Spleen (tissue), 11 donors: ENCODE measurements around the gene ZDHHC14. TPM values are rescaled to one million over a fixed set of nuclear protein-coding genes. Genes with fewer than 3 reads are reported as not detected.

Source experiments
- DNase-seq: peaks from one replicate; pipeline ENCODE4 v3.0.0-alpha.2; 2020
- H3K27ac ChIP-seq, 8 donors: fragments of 200-600 bp; sonication (generic) in 7 of 8; 1 replicate in 4 of 8; 2 replicates in 4 of 8; pipeline versions ENCODE4 v1.5.0 to v1.8.0; 2016 to 2021; ENCODE audit warnings: inconsistent platforms in 4 of 8, mild to moderate bottlenecking in 4 of 8, moderate library complexity in 1 of 8
- H3K27me3 ChIP-seq, 7 donors: fragments of 200-600 bp; sonication (generic) in 6 of 7; replicated peaks in 1 of 7; 1 replicate in 4 of 7; 2 replicates in 3 of 7; pipeline versions ENCODE4 v1.5.0 to v1.8.0; 2016 to 2021; ENCODE audit warnings: inconsistent platforms in 3 of 7, mild to moderate bottlenecking in 1 of 7
- H3K36me3 ChIP-seq, 6 donors: fragments of 200-600 bp; sonication (generic) in 5 of 6; 1 replicate in 4 of 6; 2 replicates in 2 of 6; pipeline versions ENCODE4 v1.5.0 to v1.8.0; 2016 to 2021; ENCODE audit warnings: inconsistent platforms in 2 of 6
- H3K4me1 ChIP-seq, 6 donors: fragments of 200-600 bp; sonication (generic) in 5 of 6; 1 replicate in 3 of 6; 2 replicates in 3 of 6; pipeline versions ENCODE4 v1.5.0 to v1.8.0; 2016 to 2021; ENCODE audit warnings: inconsistent platforms in 3 of 6
- H3K4me3 ChIP-seq, 8 donors: fragments of 200-600 bp; sonication (generic) in 7 of 8; 1 replicate in 4 of 8; 2 replicates in 4 of 8; pipeline versions ENCODE4 v1.5.0 to v1.8.0; 2016 to 2021; ENCODE audit warnings: inconsistent platforms in 4 of 8, mild to moderate bottlenecking in 4 of 8, moderate library complexity in 2 of 8
- H3K9me3 ChIP-seq, 8 donors: fragments of 200-600 bp; sonication (generic) in 7 of 8; 1 replicate in 4 of 8; 2 replicates in 4 of 8; pipeline versions ENCODE4 v1.5.0 to v1.8.0; 2016 to 2021; ENCODE audit warnings: inconsistent platforms in 4 of 8
- CTCF ChIP-seq, 11 experiments: fragments of 200-600 bp in 7 of 11; fragments of 450-650 bp in 4 of 11; sonication (generic) in 4 of 11; IDR thresholded peaks in 8 of 11; conservative IDR thresholded peaks in 3 of 11; 1 replicate in 7 of 11; 2 replicates in 4 of 11; pipeline versions ENCODE4 v1.4.0 to v1.8.0; 2016 to 2021; ENCODE audit warnings: antibody characterized with exemption in 11 of 11, inconsistent platforms in 4 of 11, mild to moderate bottlenecking in 1 of 11
- POLR2A ChIP-seq, 3 donors: fragments of 450-650 bp; IDR thresholded peaks; one replicate each; pipeline ENCODE4 v1.5.1; 2017; ENCODE audit warnings: antibody characterized with exemption in 3 of 3, mild to moderate bottlenecking in 1 of 3
- POLR2AphosphoS5 ChIP-seq, 3 donors: sonication (generic); formaldehyde crosslinking; IDR thresholded peaks; one replicate each; pipeline ENCODE4 v1.5.1; 2017; ENCODE audit warnings: antibody characterized with exemption in 3 of 3
- WGBS, 5 donors: extraction: QIAGEN DNeasy Blood & Tissue Kit in 3 of 5; methylation state at CpG; one replicate each; pipeline versions ENCODE4 v1.1.5 to v1.1.7; 2013 to 2018; 5-methylcytosine and 5-hydroxymethylcytosine counted together
- intact Hi-C: fragments of 100-400 bp; cut with DNase I; formaldehyde crosslinking; loops from one replicate; pipeline ENCODE4 v1.15.0; 2023; ENCODE audit warnings: low total_unique reads
- polyA plus RNA-seq, 3 donors: library from polyadenylated mRNA; stranded (reverse); fragments of 200-250 nt; gene quantifications; one replicate each; pipeline ENCODE4 v1.2.1, GENCODE V29; 2013
- total RNA-seq, 7 donors: library from RNA; depleted of rRNA in 3 of 7; stranded (reverse); fragments of >200 nt in 3 of 7; fragmentation: NEBNext Ultra II Directional in 4 of 7; extraction: Animal tissue kit (Norgen Biotek cat#: 25700) in 4 of 7; gene quantifications; one replicate each; pipeline versions ENCODE4 v1.1.0 to v1.2.1, GENCODE V29; 2016 to 2021
- donor health status: healthy with polysubstance abuse.
- donor health status: DM: no; HTN: no; CAD: no; lungs with moderate emphysema.
- donor health status: DM: no; HTN: no; CAD: no.
- donor health status: Bipolar disorder and iron deficiency.
- donor health status: healthy.
- donor health status: DM: no; HTN: no; CAD: no.
- donor health status: DM: yes; HTN: yes; CAD: no.

Gene ZDHHC14
- total and polyA plus RNA-seq, 10 donors = 7.8 to 18.2 (median 11.7) TPM

DNA sequence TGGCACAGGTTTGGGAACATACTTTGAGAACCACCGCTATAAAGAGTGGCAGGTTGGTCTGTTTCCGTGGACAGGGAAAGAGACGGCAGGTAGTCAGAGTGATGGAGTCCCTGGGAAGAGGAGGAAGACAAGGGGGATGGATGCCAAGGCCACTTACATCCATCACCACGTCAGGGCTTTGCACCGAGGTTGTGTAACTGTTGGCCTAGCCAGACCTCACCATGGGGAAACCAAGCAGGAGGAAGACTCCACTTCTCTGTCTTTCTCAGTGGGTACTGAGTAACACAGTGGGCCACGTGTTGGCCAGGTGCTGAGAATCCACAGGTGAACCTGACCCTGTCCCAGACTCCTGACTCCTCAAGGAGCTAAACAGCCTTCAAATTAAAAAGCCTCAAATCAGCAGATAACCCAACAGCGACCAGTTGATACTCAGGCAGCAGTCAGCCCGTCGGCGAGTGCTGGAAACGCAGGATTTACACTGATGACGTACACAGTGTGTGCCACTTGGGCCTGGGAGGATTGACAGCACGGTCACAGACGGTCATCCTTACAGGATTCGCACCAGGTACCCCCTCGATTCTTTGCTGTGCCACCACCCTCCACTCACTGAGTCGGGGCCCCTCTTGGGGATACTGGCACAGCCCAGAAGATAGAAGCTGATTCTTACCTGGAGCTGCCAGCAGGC is 307.4 kb downstream of the ZDHHC14 start:
- DNase-seq = no peak
- Histone ChIP-seq H3K4me3 (no peak overlapping the region), H3K27me3 (peaks cover 0 to 39% (median 0%) of the 10 kb centered on the region in 7 donors), H3K27ac (no peak overlapping the region), H3K4me1 (peaks cover 0 to under 1% (median 0%) of the 10 kb centered on the region in 6 donors), H3K9me3 (no peaks in the 10 kb centered on the region), H3K36me3 (no peaks in the 10 kb centered on the region)
- TF ChIP-seq POLR2AphosphoS5 (IDR thresholded peaks at IDR 0.05) = no peak
- no peak for TF ChIP-seq CTCF (IDR thresholded peaks at IDR 0.05 in 8 of 11, conservative IDR thresholded peaks at IDR 0.05 in 3 of 11)
- TF ChIP-seq POLR2A (IDR thresholded peaks at IDR 0.05) = no peak
- 78 to 88% (median 83%) methylated on average over 17 of the region's 17 CpGs for WGBS, 5 donors
- intact Hi-C loops = no loop called here

DNA sequence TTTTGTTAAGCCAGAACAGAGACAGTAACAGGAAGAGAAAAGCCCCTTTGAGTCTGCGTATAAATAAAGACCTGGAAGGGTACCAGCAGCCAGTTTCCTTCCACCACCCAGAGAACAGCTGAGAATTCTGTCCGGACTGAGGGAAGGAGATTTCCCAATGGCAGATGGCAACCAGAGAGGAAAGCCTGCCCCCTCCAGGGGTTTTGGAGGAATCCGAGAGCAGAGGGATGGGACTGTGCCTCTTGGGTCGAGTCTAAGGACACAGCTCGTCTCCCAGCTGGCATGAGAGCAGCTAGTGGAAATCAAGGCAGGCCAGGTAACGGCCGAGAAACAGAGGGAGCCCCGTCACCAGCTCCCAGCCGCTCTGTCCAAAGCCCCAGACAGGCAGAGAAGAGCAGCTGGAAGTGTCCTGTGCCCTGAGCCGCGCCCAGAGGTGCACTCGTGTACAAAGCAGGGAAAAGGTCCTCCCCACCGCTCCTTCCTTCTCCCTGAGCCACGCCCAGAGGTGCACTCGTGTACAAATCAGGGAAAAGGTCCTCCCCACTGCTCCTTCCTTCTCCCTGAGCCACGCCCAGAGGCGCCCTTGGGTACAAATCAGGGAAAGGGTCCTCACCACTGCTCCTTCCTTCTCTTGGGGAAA is 308.1 kb downstream of the ZDHHC14 start:
- Histone ChIP-seq H3K27me3 (peaks cover 0 to 39% (median 0%) of the 10 kb centered on the region in 7 donors), H3K36me3 (no peaks in the 10 kb centered on the region), H3K4me3 (no peak overlapping the region), H3K27ac (no peak overlapping the region), H3K9me3 (no peaks in the 10 kb centered on the region), H3K4me1 (peaks cover 0 to 8% (median 0%) of the 10 kb centered on the region in 6 donors)
- WGBS, 5 donors = 61 to 83% (median 72%) methylated on average over 11 to 17 of the region's 17 CpGs
- intact Hi-C loops = no loop called here
- TF ChIP-seq POLR2AphosphoS5 (IDR thresholded peaks at IDR 0.05) (no peak), POLR2A (IDR thresholded peaks at IDR 0.05) (no peak), CTCF (IDR thresholded peaks at IDR 0.05 in 8 of 11, conservative IDR thresholded peaks at IDR 0.05 in 3 of 11) (no peak)
- no peak for DNase-seq

- no peak overlapping the region for H3K27ac ChIP-seq
- WGBS, 5 donors = 70 to 89% (median 88%) methylated on average over 6 to 7 of the region's 7 CpGs
- peaks cover 0 to 39% (median 0%) of the 10 kb centered on the region in 7 donors for H3K27me3 ChIP-seq
- intact Hi-C loops = no loop called here
- peaks cover 0 to 13% (median 0%) of the 10 kb centered on the region in 6 donors for H3K4me1 ChIP-seq
- H3K4me3 ChIP-seq = no peak overlapping the region
- H3K9me3 ChIP-seq = no peaks in the 10 kb centered on the region
- TF ChIP-seq CTCF (IDR thresholded peaks at IDR 0.05 in 8 of 11, conservative IDR thresholded peaks at IDR 0.05 in 3 of 11) (no peak), POLR2A (IDR thresholded peaks at IDR 0.05) (no peak), POLR2AphosphoS5 (IDR thresholded peaks at IDR 0.05) (no peak)
- H3K36me3 ChIP-seq = no peaks in the 10 kb centered on the region
- no peak for DNase-seq
These were observed 308.9 kb downstream of the ZDHHC14 start for GRCh38 chr6:157689875-157690274.
